Calu3 (cell line): ENCODE measurements around the gene TMC5. TPM values are rescaled to one million over a fixed set of nuclear protein-coding genes. Genes with fewer than 3 reads are reported as not detected.
A peak's percentile ranks its signal among the peaks of the same experiment; 100 is the strongest.
"Not testable (repeated sequence)": the region's sequence is repeated elsewhere in the genome, so short reads cannot be mapped to it uniquely, and the experiment has no call there.

ENCODE experiments used
- Bru-seq: library from RNA; stranded (reverse); fragments of 400-500 nt; gene quantifications from one replicate; lab custom pipeline; 2021; lab: Mats Ljungman, UMichigan
- BruChase-seq, 2 experiments: library from RNA; stranded (reverse); fragments of 400-500 nt; gene quantifications; one replicate each; lab custom pipeline; 2021; lab: Mats Ljungman, UMichigan
- BruUV-seq: library from RNA; stranded (reverse); fragments of 400-500 nt; replicated peaks from 2 replicates; lab custom pipeline; 2021; lab: Mats Ljungman, UMichigan
- CTCF ChIA-PET: fragments of 300-600 bp; sonication (Branson Sonifier 250); formaldehyde crosslinking; loops from one replicate; lab custom pipeline; 2022; ENCODE audit warnings: antibody characterized with exemption; lab: Charles Lee
- DNase-seq: peaks from one replicate; pipeline ENCODE4 v3.0.0; 2022
- H3K27ac Mint-ChIP-seq: one replicate; pipeline ENCODE4 v1.8.0; 2022; ENCODE audit warnings: mixed read lengths; ENCODE audit not compliant: unreplicated experiment
- H3K27me3 Mint-ChIP-seq: one replicate; pipeline ENCODE4 v1.8.0; 2022; ENCODE audit warnings: mixed read lengths; ENCODE audit not compliant: unreplicated experiment
- H3K36me3 Mint-ChIP-seq: one replicate; pipeline ENCODE4 v1.8.0; 2022; ENCODE audit warnings: mild to moderate bottlenecking, moderate library complexity, mixed read lengths; ENCODE audit not compliant: insufficient read depth, unreplicated experiment
- H3K4me1 Mint-ChIP-seq: one replicate; pipeline ENCODE4 v1.8.0; 2022; ENCODE audit warnings: mild to moderate bottlenecking, low read depth, mixed read lengths; ENCODE audit not compliant: unreplicated experiment
- H3K4me3 Mint-ChIP-seq: one replicate; pipeline ENCODE4 v1.8.0; 2022; ENCODE audit warnings: mild to moderate bottlenecking, low read depth, moderate library complexity, mixed read lengths; ENCODE audit not compliant: unreplicated experiment
- H3K9me3 Mint-ChIP-seq: one replicate; pipeline ENCODE4 v1.8.0; 2022; ENCODE audit warnings: low read depth, mixed read lengths; ENCODE audit not compliant: unreplicated experiment
- CTCF ChIP-seq: fragments of 200-600 bp; IDR thresholded peaks from one replicate; pipeline ENCODE4 v1.8.0; 2022; ENCODE audit warnings: antibody characterized with exemption; ENCODE audit not compliant: unreplicated experiment
- intact Hi-C: fragments of 100-400 bp; cut with micrococcal nuclease; formaldehyde crosslinking; loops from one replicate; pipeline ENCODE4 v1.10.0; 2022; ENCODE audit not compliant: unreplicated experiment
- long read RNA-seq: library from polyadenylated mRNA; stranded (forward); transcript quantifications from one replicate; pipeline ENCODE4 v2.0.0, GENCODE V29; 2022
- total RNA-seq: library from RNA; stranded (reverse); gene quantifications from 2 replicates; pipeline ENCODE4 v1.2.3, GENCODE V29; 2022

The TMC5 gene, protein sequence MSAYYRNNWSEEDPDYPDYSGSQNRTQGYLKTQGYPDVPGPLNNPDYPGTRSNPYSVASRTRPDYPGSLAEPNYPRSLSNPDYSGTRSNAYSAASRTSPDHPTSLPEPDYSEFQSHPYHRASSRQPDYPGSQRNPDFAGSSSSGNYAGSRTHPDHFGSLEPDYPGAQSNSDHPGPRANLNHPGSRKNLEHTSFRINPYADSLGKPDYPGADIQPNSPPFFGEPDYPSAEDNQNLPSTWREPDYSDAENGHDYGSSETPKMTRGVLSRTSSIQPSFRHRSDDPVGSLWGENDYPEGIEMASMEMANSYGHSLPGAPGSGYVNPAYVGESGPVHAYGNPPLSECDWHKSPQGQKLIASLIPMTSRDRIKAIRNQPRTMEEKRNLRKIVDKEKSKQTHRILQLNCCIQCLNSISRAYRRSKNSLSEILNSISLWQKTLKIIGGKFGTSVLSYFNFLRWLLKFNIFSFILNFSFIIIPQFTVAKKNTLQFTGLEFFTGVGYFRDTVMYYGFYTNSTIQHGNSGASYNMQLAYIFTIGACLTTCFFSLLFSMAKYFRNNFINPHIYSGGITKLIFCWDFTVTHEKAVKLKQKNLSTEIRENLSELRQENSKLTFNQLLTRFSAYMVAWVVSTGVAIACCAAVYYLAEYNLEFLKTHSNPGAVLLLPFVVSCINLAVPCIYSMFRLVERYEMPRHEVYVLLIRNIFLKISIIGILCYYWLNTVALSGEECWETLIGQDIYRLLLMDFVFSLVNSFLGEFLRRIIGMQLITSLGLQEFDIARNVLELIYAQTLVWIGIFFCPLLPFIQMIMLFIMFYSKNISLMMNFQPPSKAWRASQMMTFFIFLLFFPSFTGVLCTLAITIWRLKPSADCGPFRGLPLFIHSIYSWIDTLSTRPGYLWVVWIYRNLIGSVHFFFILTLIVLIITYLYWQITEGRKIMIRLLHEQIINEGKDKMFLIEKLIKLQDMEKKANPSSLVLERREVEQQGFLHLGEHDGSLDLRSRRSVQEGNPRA
- 117 and 149 TPM in 2 replicates for total RNA-seq
- percentile 95 among the genes with signal in this experiment for Bru-seq, nascent RNA
- percentile 83 among the genes with signal in this experiment for BruChase-seq, experiment 1, labeled RNA remaining after a 6-hour chase
- BruChase-seq, experiment 2, labeled RNA remaining after a 2-hour chase: percentile 79 among the genes with signal in this experiment
- long read RNA-seq, full-length matches to known transcripts: 21 of 60 reads
- long read RNA-seq, partial matches to known transcripts: 17 of 60 reads
- long read RNA-seq, other reads (novel, unspliced or antisense): 22 of 60 reads

DNA sequence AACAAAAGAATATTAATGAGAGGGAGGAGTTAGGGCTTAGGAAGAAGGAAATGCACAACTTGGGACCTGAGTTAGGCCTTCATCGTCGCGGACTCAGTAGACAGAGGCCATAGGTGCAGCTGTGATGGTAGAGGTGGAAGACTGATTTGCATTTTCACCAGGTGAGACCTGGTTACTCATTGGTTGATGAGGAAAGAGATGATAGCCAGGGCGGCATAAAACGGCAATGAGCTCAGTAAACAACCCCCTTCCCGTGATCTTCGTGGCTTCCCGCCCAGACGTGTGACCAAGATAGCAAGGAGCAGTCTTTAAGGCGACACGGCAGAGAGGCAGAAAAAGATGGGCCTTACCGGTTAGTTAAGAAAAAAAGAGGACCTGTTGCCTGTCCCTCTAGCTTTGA is at the start of gene TMC5:
Gene TMC5, plus strand, starts transcription at position 244 of the 400 bp plus-strand sequence. CDS start 22,156 bp downstream, outside the sequence.
- no peak for TF ChIP-seq CTCF
- Mint-ChIP-seq H3K4me3 (peak within 1 kb of the TSS; percentile 83), H3K27me3 (no peaks in the 10 kb centered on the region), H3K36me3 (peaks cover 64% of the 10 kb centered on the region), H3K27ac (peak within 1 kb of the TSS; percentile 96), H3K9me3 (peaks cover 4% of the 10 kb centered on the region), H3K4me1 (peaks cover 76% of the 10 kb centered on the region)
- intact Hi-C loops: loop anchor here (2.0 kb wide), 2 partner anchors 21 to 35 kb away; no protein-coding TSS in a partner anchor
- peak; percentile 74 for DNase-seq
- CTCF ChIA-PET: interaction anchor here (0.6 to 4.1 kb wide), 10 partner anchors 11 to 299 kb away, joined by 3 to 44 read pairs (median 4); partner anchors contain the start of gene CCP110
- BruUV-seq: no TSS peak

DNA sequence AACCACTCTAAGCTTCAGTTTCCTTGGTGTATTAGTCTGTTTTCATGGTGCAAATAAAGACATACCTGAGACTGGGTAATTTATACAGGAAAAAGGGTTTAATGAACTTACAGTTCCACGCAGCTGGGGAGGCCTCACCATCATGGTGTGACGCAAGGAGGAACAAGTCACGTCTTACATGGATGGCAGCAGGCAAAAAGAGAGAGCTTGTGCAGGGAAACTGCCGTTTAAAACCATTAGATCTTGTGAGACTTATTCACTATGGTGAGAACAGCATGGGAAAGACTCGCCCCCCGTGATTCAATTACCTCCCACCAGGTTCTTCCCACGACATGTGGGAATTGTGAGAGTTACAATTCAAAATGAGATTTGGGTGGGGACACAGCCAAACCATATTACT is 45.1 kb upstream of the TMC5 start:
- H3K9me3 Mint-ChIP-seq, CTCF ChIA-PET, H3K36me3 Mint-ChIP-seq, H3K27me3 Mint-ChIP-seq, H3K4me1 Mint-ChIP-seq, H3K4me3 Mint-ChIP-seq, BruUV-seq, DNase-seq, intact Hi-C loops, H3K27ac Mint-ChIP-seq: not testable (repeated sequence)

DNA sequence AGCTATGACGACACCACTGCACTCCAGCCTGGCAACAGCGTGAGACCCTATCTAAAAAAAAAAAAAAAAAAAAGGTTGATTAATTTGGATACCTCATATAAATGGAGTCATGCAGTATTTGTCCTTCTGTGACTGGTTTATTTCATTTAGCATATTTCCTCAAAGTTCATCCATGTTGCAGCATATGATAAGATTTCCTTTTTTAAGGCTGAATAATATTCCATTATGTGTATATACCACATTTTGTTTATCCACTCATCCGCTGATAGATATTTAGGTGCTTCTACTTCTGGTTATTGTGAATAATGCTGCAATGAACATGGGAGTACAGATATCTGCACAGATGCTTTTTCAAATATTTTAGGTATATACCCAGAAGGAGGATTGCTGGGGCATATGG is 43.3 kb upstream of the TMC5 start:
- Mint-ChIP-seq H3K9me3 (no peaks in the 10 kb centered on the region), H3K4me1 (no peaks in the 10 kb centered on the region), H3K4me3 (no peak overlapping the region), H3K27me3 (no peaks in the 10 kb centered on the region), H3K36me3 (no peaks in the 10 kb centered on the region), H3K27ac (no peak overlapping the region)
- no peak for DNase-seq
- CTCF ChIA-PET: interaction anchor here (0.6 to 0.7 kb wide), 2 partner anchors 19 to 307 kb away, joined by 3 to 7 read pairs; partner anchors contain the start of gene COQ7
- no TSS peak for BruUV-seq
- intact Hi-C loops: loop anchor here (2.0 kb wide), 1 partner anchor 390 kb away; no protein-coding TSS in a partner anchor
- TF ChIP-seq CTCF: no peak

DNA sequence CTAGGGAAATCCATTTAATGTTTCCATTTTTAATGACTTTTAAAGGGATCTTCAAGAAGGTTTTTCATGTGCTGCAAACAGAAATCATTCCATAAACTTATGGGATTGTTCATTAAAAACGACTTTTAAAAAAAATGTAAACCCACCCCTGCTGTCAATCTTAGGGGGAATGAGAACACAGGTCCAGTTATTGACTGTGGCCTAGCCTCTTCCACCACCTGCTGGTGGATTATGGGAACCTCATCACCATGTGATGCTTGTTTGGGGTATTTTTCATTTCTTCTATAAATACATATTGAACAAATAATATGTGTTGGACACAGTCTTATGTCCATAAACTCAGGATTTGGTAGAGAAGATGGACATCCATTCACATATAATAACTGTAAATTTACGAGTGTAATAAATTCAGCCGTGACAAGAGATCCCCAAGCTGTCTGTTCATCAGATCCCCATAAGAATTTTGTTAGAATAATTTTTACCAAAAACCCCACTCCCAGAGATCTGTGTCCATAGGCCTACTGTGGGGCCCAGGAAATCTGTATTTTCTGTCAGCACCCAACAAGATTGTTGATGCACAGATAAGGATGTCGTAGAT is 42.0 kb upstream of the TMC5 start:
- peak; percentile 60 for DNase-seq
- Mint-ChIP-seq H3K9me3 (no peaks in the 10 kb centered on the region), H3K4me3 (no peak overlapping the region), H3K4me1 (no peaks in the 10 kb centered on the region), H3K27me3 (no peaks in the 10 kb centered on the region), H3K36me3 (no peaks in the 10 kb centered on the region), H3K27ac (no peak overlapping the region)
- no TSS peak for BruUV-seq
- CTCF ChIA-PET: interaction anchor here (2.0 kb wide), 1 partner anchor 290 kb away, joined by 6 read pairs; no protein-coding TSS in a partner anchor
- intact Hi-C loops: loop anchor here (1.0 to 5.0 kb wide), 4 partner anchors 193 to 391 kb away; no protein-coding TSS in a partner anchor
- peak; percentile 89 for TF ChIP-seq CTCF
